Measurements from ENCODE around the gene KRT20.
"Not testable (repeated sequence)": the region's sequence is repeated elsewhere in the genome, so short reads cannot be mapped to it uniquely, and the experiment has no call there.

Gene KRT20

GRCh38 chr17:40896916-40897455, 11.9 kb upstream of the KRT20 start:
- no peak for DNase-seq

GRCh38 chr17:40895106-40895730, 10.2 kb upstream of the KRT20 start:
- no peak for DNase-seq

GRCh38 chr17:40888196-40888720, 3.2 kb upstream of the KRT20 start:
- DNase-seq: no peak

GRCh38 chr17:40886090-40886489, 1.0 kb upstream of the KRT20 start:
- DNase-seq: no peak

- DNase-seq: no peak
These were observed 1.3 kb downstream of the KRT20 start for GRCh38 chr17:40883626-40884334.

- no peak for DNase-seq
These were observed 2.0 kb downstream of the KRT20 start for GRCh38 chr17:40883031-40883430.

GRCh38 chr17:40879026-40879425, 6.0 kb downstream of the KRT20 start:
- DNase-seq: no peak

GRCh38 chr17:40878044-40878443, 7.0 kb downstream of the KRT20 start:
- no peak for DNase-seq

GRCh38 chr17:40873801-40874200, 11.2 kb downstream of the KRT20 start:
- DNase-seq: no peak

GRCh38 chr17:40873255-40873654, 11.8 kb downstream of the KRT20 start:
- DNase-seq: no peak

- DNase-seq: no peak
These were observed 12.6 kb downstream of the KRT20 start for GRCh38 chr17:40872416-40872815.

- DNase-seq: no peak
These were observed 13.7 kb downstream of the KRT20 start for GRCh38 chr17:40871316-40871715.

- no peak for DNase-seq
These were observed 14.9 kb downstream of the KRT20 start for GRCh38 chr17:40870136-40870535.

- no peak for DNase-seq
These were observed 18.2 kb downstream of the KRT20 start, which contains the start of gene KRT12 for GRCh38 chr17:40866838-40867237. Gene KRT12 (minus strand): TSS chr17:40867223. CDS start chr17:40867186, 37 bp downstream.

- DNase-seq: no peak
These were observed 20.2 kb downstream of the KRT20 start for GRCh38 chr17:40864661-40865390.

- DNase-seq: no peak
These were observed 21.9 kb downstream of the KRT20 start for GRCh38 chr17:40862985-40863733.

GRCh38 chr17:40859536-40859935, 25.5 kb downstream of the KRT20 start:
- no peak for DNase-seq

GRCh38 chr17:40858667-40859066, 26.4 kb downstream of the KRT20 start:
- not testable (repeated sequence) for DNase-seq

GRCh38 chr17:40857535-40857934, 27.5 kb downstream of the KRT20 start:
- DNase-seq: no peak

- no peak for DNase-seq
These were observed 30.7 kb downstream of the KRT20 start for GRCh38 chr17:40854175-40854814.

GRCh38 chr17:40852364-40852763, 32.7 kb downstream of the KRT20 start:
- DNase-seq: no peak
